Endothelial cell (in vitro differentiated cells): ENCODE measurements around the gene SLC6A9. TPM values are rescaled to one million over a fixed set of nuclear protein-coding genes. Genes with fewer than 3 reads are reported as not detected.
A peak's percentile ranks its signal among the peaks of the same experiment; 100 is the strongest.

Experiments used
- DNase-seq: peaks from one replicate; pipeline ENCODE4 v3.0.0; 2021; ENCODE audit warnings: low spot score
- H3K27ac Mint-ChIP-seq: one replicate; pipeline ENCODE4 v1.8.0; 2021; ENCODE audit warnings: mixed read lengths, inconsistent platforms; ENCODE audit not compliant: unreplicated experiment
- H3K27me3 Mint-ChIP-seq: one replicate; pipeline ENCODE4 v1.8.0; 2021; ENCODE audit warnings: mild to moderate bottlenecking, moderate library complexity, mixed read lengths, inconsistent platforms; ENCODE audit not compliant: unreplicated experiment
- H3K36me3 Mint-ChIP-seq: one replicate; pipeline ENCODE4 v1.8.0; 2021; ENCODE audit warnings: mild to moderate bottlenecking, low read depth, mixed read lengths, inconsistent platforms; ENCODE audit not compliant: unreplicated experiment
- H3K4me1 Mint-ChIP-seq: one replicate; pipeline ENCODE4 v1.8.0; 2021; ENCODE audit warnings: mild to moderate bottlenecking, mixed read lengths, inconsistent platforms; ENCODE audit not compliant: unreplicated experiment
- H3K4me3 Mint-ChIP-seq: one replicate; pipeline ENCODE4 v1.8.0; 2021; ENCODE audit warnings: mild to moderate bottlenecking, mixed read lengths, inconsistent platforms; ENCODE audit not compliant: unreplicated experiment
- H3K9me3 Mint-ChIP-seq: one replicate; pipeline ENCODE4 v1.8.0; 2021; ENCODE audit warnings: mixed read lengths, inconsistent platforms; ENCODE audit not compliant: unreplicated experiment
- total RNA-seq: library from RNA; stranded (reverse); fragmentation: NEBNext Ultra II Directional; extraction: Animal tissue kit (Norgen Biotek cat#: 25700); gene quantifications from one replicate; pipeline ENCODE4 v1.2.1, GENCODE V29; 2021; ENCODE audit not compliant: unreplicated experiment
- TF ChIP-seq, protein P1 (sequence below): fragments of 200-600 bp; sonication (generic); IDR thresholded peaks from one replicate; pipeline ENCODE4 v1.5.0; 2021; ENCODE audit warnings: antibody characterized with exemption; ENCODE audit not compliant: unreplicated experiment

Gene SLC6A9
- total RNA-seq, 1 donor from 2014 or later = 2.8 TPM

DNA sequence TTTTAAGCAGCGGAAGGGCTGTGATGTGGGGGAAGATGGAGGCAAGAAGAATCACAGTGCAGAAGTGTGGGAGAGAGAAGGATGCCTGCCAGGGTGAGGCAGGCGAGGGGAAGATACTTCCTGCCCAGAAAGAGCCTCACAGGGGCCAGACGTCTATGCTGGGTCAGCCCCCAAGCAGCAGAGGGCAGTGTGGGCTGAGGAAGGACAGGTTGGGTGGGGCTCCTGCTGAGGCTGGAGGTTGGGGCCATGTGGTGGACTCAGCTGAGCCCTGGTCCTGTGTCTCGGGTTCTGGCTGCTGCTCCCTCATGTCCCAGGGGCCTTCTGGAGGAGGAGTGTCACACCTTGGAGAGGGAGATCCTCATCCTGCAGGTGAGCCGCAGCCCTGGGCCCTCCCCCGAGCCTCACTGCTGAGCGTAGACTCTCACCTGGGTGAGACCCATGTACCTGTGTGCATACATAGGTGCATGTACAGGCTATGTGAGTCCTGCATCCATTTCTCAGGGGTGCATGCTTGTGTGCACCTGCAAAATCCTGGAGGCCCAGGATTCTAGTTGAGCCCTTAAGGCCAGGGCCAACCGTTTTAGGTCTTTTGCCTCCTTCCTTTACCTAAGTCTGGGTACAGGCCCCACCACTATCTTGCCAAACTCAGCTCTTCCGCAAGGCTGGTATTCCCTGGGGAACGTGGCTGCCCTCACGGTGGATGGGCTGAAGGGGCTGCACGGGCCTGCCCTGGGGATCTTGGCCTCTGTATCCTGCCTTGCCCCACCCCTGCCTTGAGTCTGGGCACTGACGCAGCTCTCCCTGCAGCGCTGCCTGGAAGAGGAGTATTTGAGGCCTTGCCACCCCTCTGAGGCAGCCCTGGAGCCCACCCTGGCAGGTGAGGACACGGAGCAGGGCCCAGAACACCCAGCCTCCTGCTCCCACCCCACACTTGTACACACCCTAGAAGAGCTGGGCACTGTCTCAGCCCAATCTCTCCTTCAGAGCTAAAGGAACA, 36.2 kb downstream of the SLC6A9 start:
- peak; percentile 47 for DNase-seq

GRCh38 chr1:43994071-43994470, 37.2 kb downstream of the SLC6A9 start:
- no peak overlapping the region for H3K27ac Mint-ChIP-seq
- H3K9me3 Mint-ChIP-seq = no peaks in the 10 kb centered on the region
- no peak for DNase-seq
- H3K4me1 Mint-ChIP-seq = peaks cover 13% of the 10 kb centered on the region
- H3K4me3 Mint-ChIP-seq = no peak overlapping the region
- H3K27me3 Mint-ChIP-seq = peaks cover 3% of the 10 kb centered on the region
- TF ChIP-seq, protein P1, sequence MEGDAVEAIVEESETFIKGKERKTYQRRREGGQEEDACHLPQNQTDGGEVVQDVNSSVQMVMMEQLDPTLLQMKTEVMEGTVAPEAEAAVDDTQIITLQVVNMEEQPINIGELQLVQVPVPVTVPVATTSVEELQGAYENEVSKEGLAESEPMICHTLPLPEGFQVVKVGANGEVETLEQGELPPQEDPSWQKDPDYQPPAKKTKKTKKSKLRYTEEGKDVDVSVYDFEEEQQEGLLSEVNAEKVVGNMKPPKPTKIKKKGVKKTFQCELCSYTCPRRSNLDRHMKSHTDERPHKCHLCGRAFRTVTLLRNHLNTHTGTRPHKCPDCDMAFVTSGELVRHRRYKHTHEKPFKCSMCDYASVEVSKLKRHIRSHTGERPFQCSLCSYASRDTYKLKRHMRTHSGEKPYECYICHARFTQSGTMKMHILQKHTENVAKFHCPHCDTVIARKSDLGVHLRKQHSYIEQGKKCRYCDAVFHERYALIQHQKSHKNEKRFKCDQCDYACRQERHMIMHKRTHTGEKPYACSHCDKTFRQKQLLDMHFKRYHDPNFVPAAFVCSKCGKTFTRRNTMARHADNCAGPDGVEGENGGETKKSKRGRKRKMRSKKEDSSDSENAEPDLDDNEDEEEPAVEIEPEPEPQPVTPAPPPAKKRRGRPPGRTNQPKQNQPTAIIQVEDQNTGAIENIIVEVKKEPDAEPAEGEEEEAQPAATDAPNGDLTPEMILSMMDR = no peak
- no peaks in the 10 kb centered on the region for H3K36me3 Mint-ChIP-seq

More for the DNA sequence above, 36.2 kb downstream of the SLC6A9 start:
- peaks cover 3% of the 10 kb centered on the region for H3K27me3 Mint-ChIP-seq
- TF ChIP-seq, protein P1 = no peak
- H3K36me3 Mint-ChIP-seq = no peaks in the 10 kb centered on the region
- peaks cover 13% of the 10 kb centered on the region for H3K4me1 Mint-ChIP-seq
- H3K4me3 Mint-ChIP-seq = peak overlapping the region; percentile 67
- no peaks in the 10 kb centered on the region for H3K9me3 Mint-ChIP-seq
- no peak overlapping the region for H3K27ac Mint-ChIP-seq

- no peak overlapping the region for H3K27ac Mint-ChIP-seq
- no peaks in the 10 kb centered on the region for H3K36me3 Mint-ChIP-seq
- TF ChIP-seq, protein P1 = no peak
- no peaks in the 10 kb centered on the region for H3K9me3 Mint-ChIP-seq
- H3K4me1 Mint-ChIP-seq = peaks cover 13% of the 10 kb centered on the region
- no peak for DNase-seq
- no peak overlapping the region for H3K4me3 Mint-ChIP-seq
- H3K27me3 Mint-ChIP-seq = peaks cover 2% of the 10 kb centered on the region
Observed at GRCh38 chr1:43993206-43993914, 37.9 kb downstream of the SLC6A9 start.

DNA sequence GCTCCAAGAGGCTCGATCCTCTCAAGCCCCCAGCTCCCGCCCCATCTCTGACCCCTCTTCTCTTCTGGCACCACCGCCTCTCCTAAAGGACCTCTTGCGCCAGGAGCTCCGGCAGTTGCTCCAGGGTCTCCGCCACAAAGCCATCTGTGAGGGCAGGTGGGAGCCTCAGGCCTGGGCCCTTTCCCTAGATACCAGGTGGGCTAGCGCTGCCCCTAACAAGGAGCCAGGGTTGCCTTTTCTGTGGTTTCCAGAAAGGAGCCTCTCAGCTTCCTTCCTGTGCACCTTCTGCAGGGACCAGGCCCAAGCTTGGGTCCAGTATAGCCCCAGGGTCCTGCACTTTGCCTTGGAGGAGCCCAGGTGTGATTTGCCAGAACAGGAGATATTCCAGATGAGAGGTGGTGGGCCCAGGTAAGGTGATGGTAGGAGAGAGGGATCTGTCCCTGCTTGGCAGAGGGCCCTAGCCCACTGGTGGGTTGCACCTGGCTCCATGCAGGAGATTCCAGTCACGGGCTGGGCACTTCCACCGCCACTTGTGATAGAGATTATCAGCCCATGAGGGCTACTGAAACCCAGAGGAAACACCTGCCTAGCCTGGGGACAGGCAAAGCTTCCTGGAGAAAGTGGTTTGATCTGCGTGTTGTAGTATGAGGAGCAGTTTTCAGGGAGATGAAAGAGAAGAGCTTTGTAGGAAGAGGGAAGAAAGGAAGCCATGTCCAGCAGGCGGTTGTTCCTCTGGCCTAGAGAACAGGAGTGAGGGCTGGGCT, 38.8 kb downstream of the SLC6A9 start:
- DNase-seq = no peak
- peak overlapping the region; percentile 91 for H3K4me3 Mint-ChIP-seq
- H3K4me1 Mint-ChIP-seq = peaks cover 13% of the 10 kb centered on the region
- no peaks in the 10 kb centered on the region for H3K27me3 Mint-ChIP-seq
- TF ChIP-seq, protein P1 = no peak
- no peaks in the 10 kb centered on the region for H3K36me3 Mint-ChIP-seq
- H3K9me3 Mint-ChIP-seq = no peaks in the 10 kb centered on the region
- no peak overlapping the region for H3K27ac Mint-ChIP-seq
